ENCODE results near the gene DSCAML1.

Gene DSCAML1

GRCh38 chr11:117591316-117592039 lies 205.5 kb downstream of the DSCAML1 start:
- DNase-seq (ENCODE audit: extremely low read depth in 1 of 2, low read depth in 1 of 2), result no peak

GRCh38 chr11:117589063-117589462 lies 208.0 kb downstream of the DSCAML1 start:
- no peak for DNase-seq (ENCODE audit: extremely low read depth in 1 of 2, low read depth in 1 of 2)

- DNase-seq (ENCODE audit: extremely low read depth in 1 of 2, low read depth in 1 of 2), result no peak
These were observed 208.7 kb downstream of the DSCAML1 start for GRCh38 chr11:117588166-117588810.

GRCh38 chr11:117587416-117587815 lies 209.6 kb downstream of the DSCAML1 start:
- no peak for DNase-seq (ENCODE audit: extremely low read depth in 1 of 2, low read depth in 1 of 2)

GRCh38 chr11:117586392-117586791 lies 210.6 kb downstream of the DSCAML1 start:
- DNase-seq (ENCODE audit: extremely low read depth in 1 of 2, low read depth in 1 of 2), result no peak

GRCh38 chr11:117585631-117586030 lies 211.4 kb downstream of the DSCAML1 start:
- no peak for DNase-seq (ENCODE audit: extremely low read depth in 1 of 2, low read depth in 1 of 2)

- no peak for DNase-seq (ENCODE audit: extremely low read depth in 1 of 2, low read depth in 1 of 2)
These were observed 212.8 kb downstream of the DSCAML1 start for GRCh38 chr11:117584056-117584830.

- no peak for DNase-seq (ENCODE audit: extremely low read depth in 1 of 2, low read depth in 1 of 2)
These were observed 213.8 kb downstream of the DSCAML1 start for GRCh38 chr11:117583063-117583801.

GRCh38 chr11:117582433-117582832 lies 214.6 kb downstream of the DSCAML1 start:
- no peak for DNase-seq (ENCODE audit: extremely low read depth in 1 of 2, low read depth in 1 of 2)

- DNase-seq (ENCODE audit: extremely low read depth in 1 of 2, low read depth in 1 of 2), result no peak
These were observed 216.2 kb downstream of the DSCAML1 start for GRCh38 chr11:117580866-117581265.

- DNase-seq (ENCODE audit: extremely low read depth in 1 of 2, low read depth in 1 of 2), result no peak
These were observed 217.9 kb downstream of the DSCAML1 start for GRCh38 chr11:117579161-117579560.

- DNase-seq (ENCODE audit: extremely low read depth in 1 of 2, low read depth in 1 of 2), result no peak
These were observed 221.2 kb downstream of the DSCAML1 start for GRCh38 chr11:117575856-117576255.

GRCh38 chr11:117574551-117574950 lies 222.5 kb downstream of the DSCAML1 start:
- DNase-seq (ENCODE audit: extremely low read depth in 1 of 2, low read depth in 1 of 2), result no peak

- DNase-seq (ENCODE audit: extremely low read depth in 1 of 2, low read depth in 1 of 2), result no peak
These were observed 223.7 kb downstream of the DSCAML1 start for GRCh38 chr11:117573326-117573725.

- no peak for DNase-seq (ENCODE audit: extremely low read depth in 1 of 2, low read depth in 1 of 2)
These were observed 224.3 kb downstream of the DSCAML1 start for GRCh38 chr11:117572671-117573070.

- DNase-seq (ENCODE audit: extremely low read depth in 1 of 2, low read depth in 1 of 2), result no peak
These were observed 224.9 kb downstream of the DSCAML1 start for GRCh38 chr11:117572129-117572528.

- no peak for DNase-seq (ENCODE audit: extremely low read depth in 1 of 2, low read depth in 1 of 2)
These were observed 226.3 kb downstream of the DSCAML1 start for GRCh38 chr11:117570701-117571100.

- DNase-seq (ENCODE audit: extremely low read depth in 1 of 2, low read depth in 1 of 2), result no peak
These were observed 227.1 kb downstream of the DSCAML1 start for GRCh38 chr11:117569911-117570310.

GRCh38 chr11:117565709-117566108 lies 231.3 kb downstream of the DSCAML1 start:
- no peak for DNase-seq (ENCODE audit: extremely low read depth in 1 of 2, low read depth in 1 of 2)

- no peak for DNase-seq (ENCODE audit: extremely low read depth in 1 of 2, low read depth in 1 of 2)
These were observed 232.7 kb downstream of the DSCAML1 start for GRCh38 chr11:117564321-117564720.

- DNase-seq (ENCODE audit: extremely low read depth in 1 of 2, low read depth in 1 of 2), result no peak
These were observed 233.5 kb downstream of the DSCAML1 start for GRCh38 chr11:117563556-117563955.
